Measurements from ENCODE around the gene PHLPP2. TPM values are rescaled to one million over a fixed set of nuclear protein-coding genes. Genes with fewer than 3 reads are reported as not detected.
A peak's percentile ranks its signal among the peaks of the same experiment; 100 is the strongest.

The PHLPP2 gene
- total and polyA plus RNA-seq, 12 donors: 0.77 to 5.3 (median 3.4) TPM

- WGBS, 2 donors: 0 to 1% methylated on average over 52 to 59 of the region's 59 CpGs
- no peaks in the 10 kb centered on the region for H3K9me3 ChIP-seq
- DNase-seq (peak; percentile 65 to 67), ATAC-seq (peak; percentile 27 to 74 (median 65))
- peaks cover 2 to 37% (median 28%) of the 10 kb centered on the region in 9 donors for H3K4me1 ChIP-seq
- peaks cover 0 to 10% (median 0%) of the 10 kb centered on the region in 9 donors for H3K36me3 ChIP-seq
- peak overlapping the region; percentile 40 to 87 (median 83) for H3K4me3 ChIP-seq
- intact Hi-C loops (cut with DNase I): loop anchor here in 1 of 10 donors (5.0 kb wide), 1 partner anchor 169 kb away; no protein-coding TSS in a partner anchor
- peaks cover 0 to 14% (median 0%) of the 10 kb centered on the region in 7 donors for H3K27me3 ChIP-seq
- no peak for TF ChIP-seq CTCF (IDR thresholded peaks at IDR 0.05)
- peak overlapping the region; percentile 50 to 94 (median 86) for H3K27ac ChIP-seq
These were observed 1.5 kb downstream of the PHLPP2 start for GRCh38 chr16:71722801-71723536.

GRCh38 chr16:71721066-71721740 is 3.3 kb downstream of the PHLPP2 start:
- intact Hi-C loops (cut with DNase I): loop anchor here in 1 of 10 donors (5.0 kb wide), 1 partner anchor 171 kb away; no protein-coding TSS in a partner anchor
- H3K4me1 ChIP-seq: peaks cover 0 to 21% (median 17%) of the 10 kb centered on the region in 9 donors
- H3K27ac ChIP-seq: no peak overlapping the region
- DNase-seq (no peak), ATAC-seq (no peak)
- no peak for TF ChIP-seq CTCF (IDR thresholded peaks at IDR 0.05)
- WGBS, 2 donors: 78 to 79% methylated on average over 8 of the region's 8 CpGs
- peaks cover 0 to 10% (median 0%) of the 10 kb centered on the region in 9 donors for H3K36me3 ChIP-seq
- peaks cover 0 to 14% (median 0%) of the 10 kb centered on the region in 7 donors for H3K27me3 ChIP-seq
- H3K9me3 ChIP-seq: no peaks in the 10 kb centered on the region
- H3K4me3 ChIP-seq: no peak overlapping the region

- Histone ChIP-seq H3K36me3 (peaks cover 0 to 23% (median 0%) of the 10 kb centered on the region in 9 donors), H3K27ac (no peak overlapping the region), H3K4me1 (peaks cover 0 to 9% (median 0%) of the 10 kb centered on the region in 9 donors), H3K4me3 (no peak overlapping the region), H3K9me3 (no peaks in the 10 kb centered on the region), H3K27me3 (no peaks in the 10 kb centered on the region)
- intact Hi-C loops (cut with DNase I): no loop called here
- DNase-seq: no peak
- 63 to 65% methylated on average over 1 of the region's 1 CpG for WGBS, 2 donors
- ATAC-seq: no peak
- no peak for TF ChIP-seq CTCF (IDR thresholded peaks at IDR 0.05)
These were observed 12.0 kb downstream of the PHLPP2 start for GRCh38 chr16:71712501-71712900.

GRCh38 chr16:71711789-71712188 is 12.7 kb downstream of the PHLPP2 start:
- H3K4me1 ChIP-seq: peaks cover 0 to 9% (median 0%) of the 10 kb centered on the region in 9 donors
- peaks cover 0 to 23% (median 0%) of the 10 kb centered on the region in 9 donors for H3K36me3 ChIP-seq
- ATAC-seq (no peak), DNase-seq (no peak)
- H3K27ac ChIP-seq: no peak overlapping the region
- no peak for TF ChIP-seq CTCF (IDR thresholded peaks at IDR 0.05)
- H3K9me3 ChIP-seq: no peaks in the 10 kb centered on the region
- no peaks in the 10 kb centered on the region for H3K27me3 ChIP-seq
- intact Hi-C loops (cut with DNase I): no loop called here
- no peak overlapping the region for H3K4me3 ChIP-seq
- WGBS, 2 donors: 68 to 85% methylated on average over 3 of the region's 3 CpGs

Data from heart right ventricle (tissue), 16 donors.